Endothelial cell of umbilical vein (primary cell): ENCODE measurements around the gene TMEM255A. TPM values are rescaled to one million over a fixed set of nuclear protein-coding genes. Genes with fewer than 3 reads are reported as not detected.

Experiments used
- BruUV-seq: library from RNA; stranded (reverse); fragments of 400-500 nt; replicated peaks from 2 replicates; lab custom pipeline; 2021; lab: Mats Ljungman, UMichigan
- CTCF ChIA-PET: fragments of 300-600, 350-600 bp; sonication (Branson Sonifier 250); formaldehyde crosslinking; loops from one replicate; lab custom pipeline; 2021; ENCODE audit warnings: antibody characterized with exemption, inconsistent platforms; lab: Charles Lee
- POLR2A ChIA-PET: fragments of 300-600, 350-600 bp; sonication (Branson Sonifier 250); formaldehyde crosslinking; loops from one replicate; lab custom pipeline; 2021; ENCODE audit warnings: antibody characterized with exemption, inconsistent platforms; lab: Charles Lee
- DNase-seq: peaks from one replicate; pipeline ENCODE4 v3.0.0-alpha.2; 2011; ENCODE audit warnings: low read depth, low spot score
- FAIRE-seq: peaks from 2 replicates; lab custom pipeline; 2011; peaks lifted over from hg19 to GRCh38; lab: Jason Lieb, UNC
- H2AFZ ChIP-seq: 2 replicates; pipeline ENCODE4 v1.6.0; 2012; ENCODE audit warnings: low read depth, low read length, control low read depth, inconsistent platforms
- H3K27ac ChIP-seq: 2 replicates; pipeline ENCODE4 v1.5.1; 2011; ENCODE audit warnings: low read depth, mild to moderate bottlenecking, control low read depth, low read length, moderate library complexity; ENCODE audit not compliant: insufficient read depth
- H3K27me3 ChIP-seq, 2 experiments: 2 replicates each; pipeline versions ENCODE4 v1.6.0 to v1.6.1; 2011; ENCODE audit warnings: low read length in 2 of 2, mixed read lengths in 1 of 2; ENCODE audit not compliant: control insufficient read depth in 2 of 2, insufficient read depth in 2 of 2
- H3K36me3 ChIP-seq, 2 experiments: 2 replicates in 1 of 2; 3 replicates in 1 of 2; pipeline ENCODE4 v1.5.1; 2011; ENCODE audit warnings: low read length in 2 of 2, mild to moderate bottlenecking in 1 of 2, moderate library complexity in 1 of 2; ENCODE audit not compliant: control insufficient read depth in 2 of 2, insufficient read depth in 2 of 2; ENCODE audit errors: extremely low read depth in 1 of 2
- H3K4me1 ChIP-seq: 3 replicates; pipeline ENCODE4 v1.5.1; 2011; ENCODE audit warnings: mild to moderate bottlenecking, low read length; ENCODE audit not compliant: control insufficient read depth, insufficient read depth; ENCODE audit errors: extremely low read depth
- H3K4me2 ChIP-seq: 2 replicates; pipeline ENCODE4 v1.6.1; 2011; ENCODE audit warnings: low read length, control low read depth, mixed read lengths; ENCODE audit not compliant: insufficient read depth
- H3K4me3 ChIP-seq, 3 experiments: fragments of 200-600 bp in 1 of 3; sonication (generic), shearing (Covaris generic) in 1 of 3; replicated peaks in 1 of 3; 2 replicates each; pipeline ENCODE4 v1.5.1; 2011 to 2016; ENCODE audit warnings: control low read depth in 3 of 3, low read length in 3 of 3, mild to moderate bottlenecking in 2 of 3, inconsistent platforms in 1 of 3, low read depth in 1 of 3, moderate library complexity in 1 of 3; ENCODE audit not compliant: insufficient read depth in 1 of 3
- H3K79me2 ChIP-seq: 2 replicates; pipeline ENCODE4 v1.6.0; 2012; ENCODE audit warnings: low read length, inconsistent platforms; ENCODE audit not compliant: control insufficient read depth, insufficient read depth
- H3K9ac ChIP-seq: replicated peaks from 2 replicates; pipeline ENCODE3; 2011; ENCODE audit warnings: low read length, control low read depth; ENCODE audit not compliant: insufficient read depth; ENCODE audit errors: extremely low read depth
- H3K9me1 ChIP-seq: replicated peaks from 3 replicates; pipeline ENCODE4 v1.6.0; 2011; ENCODE audit warnings: mild to moderate bottlenecking, low read length; ENCODE audit not compliant: control insufficient read depth, insufficient read depth; ENCODE audit errors: extremely low read depth
- H3K9me3 ChIP-seq: replicated peaks from 2 replicates; pipeline ENCODE4 v1.5.1; 2012; ENCODE audit warnings: low read length, inconsistent platforms; ENCODE audit not compliant: control insufficient read depth, insufficient read depth
- H4K20me1 ChIP-seq: replicated peaks from 2 replicates; pipeline ENCODE3; 2011; ENCODE audit warnings: mild to moderate bottlenecking, low read length; ENCODE audit not compliant: control insufficient read depth, insufficient read depth; ENCODE audit errors: extremely low read depth
- CTCF ChIP-seq, 2 donors: IDR thresholded peaks; 1 replicate in 1 of 2; 2 replicates in 1 of 2; pipeline ENCODE4 v1.5.1; 2011; ENCODE audit warnings: low read length in 2 of 2, mild to moderate bottlenecking in 2 of 2, moderate library complexity in 2 of 2, control low read depth in 1 of 2, inconsistent platforms in 1 of 2, low read depth in 1 of 2; ENCODE audit not compliant: insufficient read depth in 1 of 2; ENCODE audit errors: extremely low read depth in 1 of 2
- EZH2 ChIP-seq: IDR thresholded peaks from 2 replicates; pipeline ENCODE4 v1.6.1; 2012; ENCODE audit warnings: borderline replicate concordance, low read depth, mild to moderate bottlenecking, moderate library complexity, low read length, inconsistent platforms; ENCODE audit not compliant: severe bottlenecking
- JUN ChIP-seq: IDR thresholded peaks from 2 replicates; pipeline ENCODE4 v1.6.1; 2011; ENCODE audit warnings: borderline replicate concordance, low read depth; ENCODE audit not compliant: insufficient read length, insufficient read depth
- dilution Hi-C: fragments of 300-500 bp; cut with MboI; formaldehyde crosslinking; loops from one replicate; pipeline ENCODE4 v1.15.0; 2019; ENCODE audit warnings: low sequenced_read_pairs; ENCODE audit not compliant: extremely low pct_ligation_motif_present
- intact Hi-C: fragments of 100-400 bp; cut with micrococcal nuclease; formaldehyde crosslinking; loops from one replicate; pipeline ENCODE4 v1.10.0; 2022
- polyA plus RNA-seq, 4 experiments: library from polyadenylated mRNA; depleted of rRNA in 3 of 4; stranded (reverse) in 3 of 4; unstranded in 1 of 4; fragments of >200 nt; gene quantifications; 2 replicates each; pipeline versions ENCODE4 v1.2.1 to v1.2.3, GENCODE V29; 2011 to 2012; ENCODE audit warnings: missing spikeins in 1 of 4
- total RNA-seq: library from RNA; stranded (reverse); gene quantifications from 2 replicates; pipeline ENCODE4 v1.2.3, GENCODE V29; 2021

TMEM255A gene
- total and polyA plus RNA-seq, 2 donors (not counting 3 experiments of a cell fraction or from before 2014, with no cell fraction given), result not detected

- dilution Hi-C loops (no loop called here), intact Hi-C loops (no loop called here)
- Histone ChIP-seq H3K4me3 (no peak overlapping the region), H3K79me2 (no peaks in the 10 kb centered on the region), H4K20me1 (no peaks in the 10 kb centered on the region), H3K27me3 (peaks cover 40 to 48% of the 10 kb centered on the region in 2 experiments), H3K9me3 (no peaks in the 10 kb centered on the region), H3K9ac (no peak overlapping the region), H3K4me1 (no peaks in the 10 kb centered on the region), H2AFZ (no peak overlapping the region), H3K27ac (no peak overlapping the region), H3K36me3 (no peaks in the 10 kb centered on the region), H3K4me2 (no peak overlapping the region), H3K9me1 (no peaks in the 10 kb centered on the region)
- FAIRE-seq, result no peak
- ChIA-PET POLR2A (no interaction called here), CTCF (no interaction called here)
- no peak for TF ChIP-seq CTCF (IDR thresholded peaks at IDR 0.05; ENCODE audit: extremely low read depth in 1 of 2, insufficient read depth in 1 of 2, low read depth in 1 of 2, low read length in 2 of 2)
- peak; percentile 15 for TF ChIP-seq EZH2
- no peak for TF ChIP-seq JUN
- no TSS peak for BruUV-seq
- no peak for DNase-seq
Measured at GRCh38 chrX:120309873-120310705, 1.2 kb downstream of the TMEM255A start.
